Fibroblast of skin of right quadriceps (primary cell): ENCODE results near the gene ADCY10.
"Not testable (repeated sequence)": the region's sequence is repeated elsewhere in the genome, so short reads cannot be mapped to it uniquely, and the experiment has no call there.

ENCODE experiments used
- DNase-seq: peaks from one replicate; pipeline ENCODE4 v3.0.0-alpha.2; 2013

Gene ADCY10

DNA sequence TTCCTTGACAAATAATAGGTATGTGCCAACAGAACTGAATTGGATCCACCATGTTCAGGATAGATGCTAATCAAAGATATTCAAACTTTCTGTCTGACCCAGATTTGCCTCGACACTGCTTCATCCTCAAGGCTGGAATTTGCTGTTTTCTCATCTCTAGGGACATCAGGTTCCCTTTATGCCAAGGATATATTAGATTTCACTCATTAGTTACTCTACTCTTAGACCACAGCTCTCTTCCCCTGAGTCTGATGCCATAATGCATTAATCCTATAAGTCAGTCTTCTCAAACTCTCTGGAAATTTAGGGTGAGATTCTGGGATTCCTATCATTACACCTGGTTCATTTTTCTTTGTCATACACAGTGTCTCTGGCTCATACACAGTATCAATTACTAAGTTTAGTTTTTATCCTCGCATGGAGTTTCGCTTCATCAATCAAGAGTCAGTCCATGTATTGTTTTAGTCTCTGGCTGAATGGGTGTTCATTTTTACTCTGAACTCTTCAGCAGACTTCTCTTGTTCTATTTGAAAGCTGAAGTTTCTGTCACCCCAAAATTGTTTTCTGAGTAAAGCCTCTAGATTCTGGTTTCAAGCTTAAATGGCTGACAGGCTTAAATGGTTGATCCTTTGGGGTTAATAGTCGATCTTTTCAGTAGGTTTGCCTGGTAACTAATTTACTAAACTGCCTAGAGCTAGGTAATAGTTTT, 13.3 kb upstream of the ADCY10 start:
- no peak for DNase-seq

DNA sequence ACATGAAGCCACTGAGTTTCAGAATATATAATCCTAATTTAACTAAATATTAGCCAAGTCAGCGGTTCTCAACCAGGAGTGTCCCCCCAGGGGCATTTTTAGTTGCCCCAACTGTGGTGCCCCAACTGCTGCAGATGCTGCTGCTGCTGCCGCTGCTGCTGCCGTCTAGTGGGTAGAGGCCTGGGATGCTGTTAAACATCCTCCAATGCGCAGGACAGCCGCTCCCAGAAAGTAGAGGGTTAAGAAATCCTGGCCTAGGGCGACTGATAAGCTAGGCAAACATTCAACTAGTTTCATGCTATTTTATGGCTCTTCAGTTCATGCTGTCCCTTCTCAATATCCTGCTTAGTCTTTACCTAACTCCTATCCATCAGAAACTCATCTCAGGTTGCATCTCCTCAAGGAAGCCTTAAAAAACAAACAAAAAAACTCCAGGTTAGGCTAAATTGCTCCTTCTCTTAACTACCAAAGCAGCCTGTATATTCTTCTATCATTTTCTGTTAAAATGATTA, 12.6 kb upstream of the ADCY10 start:
- no peak for DNase-seq

DNA sequence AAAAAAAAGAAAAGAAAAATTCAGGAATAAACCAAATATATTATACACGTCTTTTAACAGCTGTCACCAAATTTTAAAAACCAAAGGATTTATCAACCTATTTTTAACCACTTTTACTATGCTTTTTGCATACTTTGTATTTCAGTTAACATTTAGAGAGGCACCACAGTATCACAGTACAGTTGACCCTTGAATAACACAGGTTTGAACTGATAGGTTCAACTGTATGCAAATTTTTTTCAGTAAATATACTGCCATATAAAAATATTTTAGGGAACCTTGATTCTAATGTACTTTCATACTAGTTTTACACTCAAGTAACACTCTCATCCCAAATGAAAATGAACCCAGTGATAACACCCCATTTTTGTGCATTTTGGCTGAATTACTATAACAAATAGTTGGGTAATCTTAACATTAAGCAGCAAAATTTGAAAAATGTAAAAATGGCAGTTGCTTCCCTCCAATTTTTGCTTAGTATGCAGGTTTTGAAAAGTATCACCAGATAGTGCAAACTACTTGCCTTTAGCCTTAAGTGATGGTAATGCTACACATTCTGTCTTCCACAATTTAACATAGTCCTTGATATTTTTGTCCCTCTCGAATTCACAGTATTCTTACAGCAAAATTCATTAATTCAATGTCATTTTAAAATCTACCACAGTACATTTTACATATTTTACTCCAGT, 10.8 kb upstream of the ADCY10 start:
- no peak for DNase-seq

DNA sequence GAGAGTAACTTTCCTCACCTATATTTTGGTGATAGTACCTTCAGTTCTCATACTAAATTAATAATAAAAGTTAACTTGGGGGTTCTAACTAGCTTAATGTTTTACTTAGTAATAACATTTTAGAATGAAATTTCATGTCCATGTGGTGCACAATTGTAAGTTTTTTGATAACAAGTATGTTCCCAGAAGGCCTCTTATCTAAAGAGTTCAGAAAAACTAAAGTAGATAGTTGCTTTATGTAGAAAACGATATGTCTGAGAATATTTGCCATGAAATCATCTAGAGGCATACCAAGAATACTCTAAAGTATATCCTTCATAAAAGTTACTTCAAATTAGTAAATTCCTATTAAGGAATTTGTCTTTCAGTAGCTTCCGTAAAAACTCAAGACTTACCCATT, 10.2 kb upstream of the ADCY10 start:
- no peak for DNase-seq

GRCh38 chr1:167923324-167924056, 9.6 kb upstream of the ADCY10 start:
- no peak for DNase-seq

DNA sequence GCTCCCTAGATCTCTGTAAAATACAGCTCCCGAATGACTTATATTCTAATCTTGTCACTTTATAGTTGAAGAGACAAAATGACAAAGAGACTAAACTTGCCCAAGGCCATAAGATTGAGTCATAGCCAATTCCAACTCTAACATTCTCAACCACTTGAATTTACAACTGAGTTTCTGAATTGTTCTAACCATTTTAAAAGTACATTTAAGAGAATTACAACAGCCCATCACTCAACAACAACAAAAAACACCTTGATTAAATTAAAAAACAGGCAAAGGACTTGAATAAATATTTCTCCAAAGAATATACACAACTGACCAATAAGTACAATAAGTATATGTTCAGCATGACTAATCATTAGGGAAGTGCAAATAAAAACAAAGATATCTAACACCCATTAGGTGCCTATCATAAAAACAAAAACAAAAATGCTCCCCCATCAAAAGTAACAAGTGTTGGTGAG, 8.7 kb upstream of the ADCY10 start:
- no peak for DNase-seq

- DNase-seq: peak; percentile 11
These were observed 8.1 kb upstream of the ADCY10 start for GRCh38 chr1:167922023-167922422.

DNA sequence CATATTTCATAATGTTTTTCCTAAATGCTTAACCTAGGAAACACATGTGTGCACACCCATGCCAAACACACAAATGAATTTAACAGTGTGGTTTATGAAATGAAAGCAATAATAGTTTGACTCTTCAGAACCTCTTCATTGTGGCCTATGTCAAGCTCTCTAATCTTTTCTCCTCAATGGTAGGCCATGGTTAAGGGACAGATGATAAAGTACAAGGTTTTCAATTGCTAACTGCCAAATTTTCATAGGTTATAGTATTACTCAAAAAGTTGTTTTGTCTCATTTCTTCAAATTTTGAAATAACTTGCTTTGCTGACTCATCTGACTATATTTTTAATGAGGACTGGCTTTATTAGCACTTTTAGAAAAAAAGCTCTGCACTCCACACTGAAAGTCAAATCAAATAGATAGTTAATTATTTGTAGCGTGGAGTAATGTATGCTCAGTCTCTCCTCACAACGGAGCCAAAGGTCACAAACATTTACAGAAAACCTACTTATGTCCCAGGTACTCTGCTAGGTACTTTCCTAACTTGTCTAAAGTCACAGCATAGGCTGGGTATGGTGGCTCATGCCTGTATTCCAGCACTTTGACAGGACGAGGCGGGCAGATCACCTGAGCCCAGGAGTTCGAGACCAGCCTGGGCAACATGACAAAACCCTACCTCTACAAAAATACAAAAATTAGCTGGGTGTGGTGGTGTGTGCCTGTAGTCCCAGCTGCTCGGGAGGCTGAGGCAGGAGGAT, 3.0 kb upstream of the ADCY10 start:
- DNase-seq: no peak

DNA sequence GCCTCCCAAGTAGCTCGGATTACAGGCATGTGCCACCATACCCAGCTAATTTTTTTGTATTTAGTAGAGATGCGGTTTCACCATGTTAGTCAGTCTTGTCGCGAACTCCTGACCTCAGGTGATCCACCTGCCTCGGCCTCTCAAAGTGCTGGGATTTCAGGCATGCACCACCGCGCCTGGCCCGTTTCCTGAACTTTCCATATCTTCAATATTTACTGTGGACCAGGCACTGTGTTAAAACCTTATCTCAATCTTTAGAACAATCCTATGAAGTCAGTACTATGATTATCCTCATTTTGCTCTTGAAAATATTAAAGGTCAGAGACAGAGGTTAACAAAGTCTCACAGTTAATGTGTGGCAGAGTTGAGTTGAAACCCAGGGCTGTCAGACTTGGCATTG, 1.6 kb upstream of the ADCY10 start:
- no peak for DNase-seq

DNA sequence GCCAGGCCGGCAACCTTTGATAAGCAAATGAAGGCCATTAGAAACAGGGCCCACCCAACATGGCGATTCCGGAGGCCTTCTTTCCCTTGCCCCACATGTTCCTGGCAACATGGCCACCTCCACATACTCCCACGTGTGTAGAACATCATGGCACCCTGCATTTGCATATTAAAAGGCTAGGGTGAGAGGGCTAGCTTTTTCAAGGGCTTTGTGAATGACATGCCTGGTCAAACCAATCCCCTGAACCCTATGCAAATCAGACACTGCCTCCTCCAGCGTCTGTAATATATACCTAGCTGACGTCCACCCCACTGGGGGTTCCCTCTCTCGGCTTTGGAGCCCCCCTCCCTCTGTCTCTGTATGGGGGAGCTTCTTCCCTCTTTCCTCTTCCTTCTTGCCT, 1.6 kb downstream of the ADCY10 start:
- no peak for DNase-seq

DNA sequence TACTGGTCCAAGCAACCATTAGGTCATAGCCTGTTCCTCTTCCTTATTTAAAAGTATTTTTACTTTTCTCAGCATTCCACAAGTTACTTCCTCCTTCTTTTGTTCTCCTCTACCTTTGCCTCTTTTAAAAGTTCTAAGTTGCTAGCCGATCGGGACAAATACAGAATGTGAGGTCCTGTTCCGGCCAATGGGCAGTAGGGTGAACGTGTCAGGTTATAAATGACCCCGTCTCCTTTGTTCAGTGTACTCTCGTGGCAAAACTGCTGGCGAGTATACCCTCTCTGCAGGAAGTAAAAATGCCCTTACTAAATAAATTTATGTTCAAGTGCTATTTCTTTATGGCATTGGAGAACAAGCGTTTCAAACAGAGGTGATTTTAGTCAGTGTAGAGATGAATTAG, 2.5 kb downstream of the ADCY10 start:
- DNase-seq: no peak

- DNase-seq: no peak
These were observed 3.4 kb downstream of the ADCY10 start for GRCh38 chr1:167910530-167910929.

GRCh38 chr1:167909691-167910180, 4.2 kb downstream of the ADCY10 start:
- no peak for DNase-seq

- DNase-seq: no peak
These were observed 8.3 kb downstream of the ADCY10 start for GRCh38 chr1:167905671-167906070.

DNA sequence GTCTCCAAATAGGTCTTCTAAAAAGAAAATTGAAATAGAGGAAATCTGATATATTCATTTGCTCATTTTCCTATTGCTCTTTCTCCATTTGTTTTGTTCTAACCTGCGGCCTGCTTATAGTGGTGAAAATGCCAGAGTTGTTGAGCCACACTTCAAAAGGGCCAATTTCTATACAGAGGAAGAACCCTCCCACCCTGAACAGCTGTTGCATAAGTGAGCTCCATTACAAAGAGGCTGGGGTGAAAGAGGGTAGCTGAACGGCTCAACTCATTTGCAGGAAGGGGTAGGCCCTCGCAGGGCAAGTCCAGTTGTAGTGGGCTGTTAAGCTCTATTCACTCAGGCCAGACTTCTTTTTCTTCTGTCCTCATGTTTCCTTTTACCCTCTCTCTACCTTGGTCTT, 8.8 kb downstream of the ADCY10 start:
- no peak for DNase-seq

DNA sequence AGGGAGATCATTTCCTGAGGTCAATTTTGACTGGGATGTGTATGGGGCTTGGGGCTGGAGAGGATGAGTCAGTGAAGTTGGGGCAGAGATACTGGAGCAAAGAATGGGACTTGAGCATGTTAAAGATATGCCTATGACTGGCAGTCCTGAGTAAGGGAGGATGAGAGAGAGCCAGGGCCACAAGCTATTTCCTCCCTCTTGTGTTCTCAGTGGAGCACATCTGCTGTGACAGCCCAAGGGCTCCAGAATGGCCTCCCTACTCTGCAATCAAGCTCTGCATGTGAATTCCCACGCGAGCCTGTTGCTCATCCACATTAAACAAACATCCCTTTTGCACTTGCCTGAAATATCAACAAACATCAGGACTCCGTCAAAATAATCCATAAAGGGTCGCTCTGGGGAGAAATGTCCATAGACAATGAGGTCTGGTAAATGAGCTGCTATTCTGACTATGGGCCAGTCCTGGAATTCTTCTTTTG, 9.2 kb downstream of the ADCY10 start:
- DNase-seq: peak; percentile 75

DNA sequence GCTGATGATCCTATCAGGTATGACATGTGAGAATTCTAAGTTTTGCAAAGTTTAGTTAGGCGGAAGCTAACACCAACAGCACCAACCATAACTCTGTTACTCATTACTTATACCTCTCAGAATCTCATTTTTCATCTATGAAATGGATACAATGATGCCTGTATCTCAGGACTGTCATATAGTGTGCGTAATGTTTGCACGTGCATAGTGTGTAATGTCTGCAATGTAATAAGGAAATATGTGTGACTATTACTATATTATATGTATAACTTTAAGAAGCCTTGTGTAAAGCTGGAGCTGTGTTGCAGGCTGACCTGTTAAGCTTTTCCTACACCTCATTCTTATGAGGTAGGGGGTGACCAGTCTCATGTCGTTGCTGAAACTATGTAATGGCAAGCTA, 13.0 kb downstream of the ADCY10 start:
- no peak for DNase-seq

DNA sequence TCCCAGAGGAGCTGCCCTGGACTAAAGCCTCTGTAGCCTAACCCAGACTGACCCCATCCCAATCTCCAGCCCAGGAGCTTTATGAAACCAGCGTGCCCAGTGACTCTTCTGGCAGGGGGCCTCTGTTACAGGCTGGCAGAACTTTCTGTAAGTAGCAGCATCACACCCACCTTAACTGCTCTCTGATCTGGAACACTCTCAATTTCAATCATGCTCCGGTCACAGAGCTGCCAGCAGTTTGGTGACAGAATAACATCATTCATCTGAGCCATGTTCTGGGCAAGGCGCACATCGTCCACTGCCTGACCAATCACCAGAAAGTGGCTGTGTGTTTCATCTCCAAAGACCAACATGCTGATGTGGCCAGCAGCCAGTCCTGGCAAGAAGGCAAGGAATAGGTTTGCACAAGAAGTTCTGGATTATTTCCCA, 14.7 kb downstream of the ADCY10 start:
- DNase-seq: no peak

- no peak for DNase-seq
These were observed 15.2 kb downstream of the ADCY10 start for GRCh38 chr1:167898578-167899222.

DNA sequence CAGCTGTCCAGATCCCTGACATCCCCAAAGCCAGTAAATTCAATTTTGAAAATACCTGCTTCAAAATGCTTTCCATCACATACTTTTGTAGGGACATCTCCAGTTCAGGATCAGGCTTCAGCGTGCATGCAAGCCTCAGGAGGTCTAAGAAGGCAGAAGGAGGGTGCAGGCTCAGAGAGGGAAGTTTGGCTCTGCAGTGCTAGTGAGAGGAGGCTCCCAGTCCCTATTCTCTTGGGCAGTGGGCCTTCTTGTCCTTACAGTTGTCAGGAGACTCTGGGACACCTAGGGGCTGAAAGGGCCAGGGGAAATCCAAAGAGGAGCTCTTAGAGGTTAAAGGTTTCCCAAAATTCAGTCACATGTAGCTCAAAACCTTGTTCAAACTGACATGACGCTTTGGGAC, 20.1 kb downstream of the ADCY10 start:
- no peak for DNase-seq

GRCh38 chr1:167890400-167890799, 23.5 kb downstream of the ADCY10 start:
- DNase-seq: no peak

DNA sequence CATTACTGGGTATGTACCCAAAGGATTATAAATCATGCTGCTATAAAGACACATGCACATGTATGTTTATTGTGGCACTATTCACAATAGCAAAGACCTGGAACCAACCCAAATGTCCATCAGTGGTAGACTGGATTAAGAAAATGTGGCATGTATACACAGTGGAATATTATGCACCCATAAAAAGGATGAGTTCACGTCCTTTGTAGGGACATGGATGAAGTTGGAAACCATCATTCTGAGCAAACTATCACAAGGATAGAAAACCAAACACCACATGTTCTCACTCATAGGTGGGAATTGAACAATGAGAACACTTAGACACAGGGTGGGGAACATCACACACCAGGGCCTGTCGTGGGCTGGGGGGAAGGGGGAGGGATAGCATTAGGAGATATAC, 26.7 kb downstream of the ADCY10 start:
- not testable (repeated sequence) for DNase-seq
